Retinal pigment epithelial cell (primary cell): ENCODE measurements around the gene DCP2.

ENCODE experiments used
- DNase-seq: peaks from one replicate; pipeline ENCODE4 v3.0.0-alpha.2; 2010; ENCODE audit warnings: low read depth
- H3K4me3 ChIP-seq: 2 replicates; pipeline ENCODE4 v1.5.1; 2011; ENCODE audit warnings: mild to moderate bottlenecking, low read length, control low read depth, moderate library complexity
- CTCF ChIP-seq: conservative IDR thresholded peaks from 2 replicates; pipeline ENCODE4 v1.5.1; 2011; ENCODE audit warnings: low read depth, low read length, control low read depth, inconsistent platforms

The DCP2 gene

DNA sequence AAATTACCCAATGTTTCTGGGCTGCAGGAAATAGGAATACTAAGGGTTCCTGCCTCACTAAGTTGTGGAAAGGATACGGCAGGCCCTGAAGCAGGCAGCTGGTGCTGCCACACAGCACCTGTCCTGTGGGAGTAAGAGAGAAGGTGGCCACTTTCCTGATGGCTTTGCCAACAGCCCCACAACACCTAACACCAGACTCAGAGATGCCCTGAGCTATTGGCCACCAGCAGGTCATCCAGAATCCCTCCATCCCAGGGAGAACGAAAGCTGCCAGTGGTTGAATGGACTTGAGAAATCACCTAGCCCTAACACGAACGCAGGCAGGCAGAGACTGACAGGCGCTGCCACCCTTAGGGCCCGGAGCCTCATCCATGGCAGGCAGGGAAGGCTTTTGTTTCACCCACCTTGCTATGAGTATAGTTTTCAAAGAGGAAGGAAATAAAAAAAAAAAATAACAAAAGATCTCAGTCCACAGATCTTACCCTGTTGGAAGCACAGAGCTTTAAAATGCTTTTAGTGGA, 82.2 kb downstream of the DCP2 start:
- no peak overlapping the region for H3K4me3 ChIP-seq
- no peak for TF ChIP-seq CTCF
- no peak for DNase-seq

DNA sequence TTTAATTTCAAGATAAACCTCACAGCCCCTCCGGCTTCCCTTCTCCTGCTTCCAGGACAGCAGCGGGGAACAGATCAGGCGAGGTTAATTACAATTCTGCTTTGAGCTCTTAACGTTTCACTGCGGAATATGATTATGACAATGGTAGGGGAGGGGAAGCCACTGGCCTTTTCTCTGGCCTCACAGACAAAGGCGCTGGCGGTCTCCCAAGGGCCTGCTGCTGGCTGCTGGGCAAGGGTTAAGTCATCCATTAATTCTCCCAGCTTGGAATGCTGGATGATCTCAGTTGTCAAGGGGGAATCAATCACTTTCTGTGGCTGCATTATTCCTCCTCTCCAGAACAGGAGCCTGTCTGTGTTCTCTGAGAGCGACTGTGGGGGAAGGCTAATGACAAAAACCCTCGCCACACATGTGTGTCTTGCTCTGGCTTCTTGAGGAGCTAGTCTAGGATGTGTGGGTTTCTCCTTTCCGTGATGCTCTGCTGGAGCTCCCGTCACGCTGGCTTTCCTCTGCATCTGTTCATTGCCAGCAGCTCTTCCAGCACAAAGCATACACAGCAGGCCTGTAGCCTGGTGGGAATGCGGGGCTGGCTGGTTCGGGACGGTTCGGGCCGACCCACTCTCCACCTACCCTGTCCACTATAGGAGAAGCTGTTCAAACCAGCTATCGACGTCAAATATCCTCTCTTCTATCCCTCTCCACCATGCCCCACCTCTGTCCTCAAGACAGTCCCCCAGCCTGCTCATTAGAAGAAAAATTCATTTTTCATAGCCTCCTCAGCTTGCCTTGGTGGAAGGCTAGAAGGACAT, 82.8 kb downstream of the DCP2 start:
- no peak for DNase-seq
- no peak overlapping the region for H3K4me3 ChIP-seq
- no peak for TF ChIP-seq CTCF

DNA sequence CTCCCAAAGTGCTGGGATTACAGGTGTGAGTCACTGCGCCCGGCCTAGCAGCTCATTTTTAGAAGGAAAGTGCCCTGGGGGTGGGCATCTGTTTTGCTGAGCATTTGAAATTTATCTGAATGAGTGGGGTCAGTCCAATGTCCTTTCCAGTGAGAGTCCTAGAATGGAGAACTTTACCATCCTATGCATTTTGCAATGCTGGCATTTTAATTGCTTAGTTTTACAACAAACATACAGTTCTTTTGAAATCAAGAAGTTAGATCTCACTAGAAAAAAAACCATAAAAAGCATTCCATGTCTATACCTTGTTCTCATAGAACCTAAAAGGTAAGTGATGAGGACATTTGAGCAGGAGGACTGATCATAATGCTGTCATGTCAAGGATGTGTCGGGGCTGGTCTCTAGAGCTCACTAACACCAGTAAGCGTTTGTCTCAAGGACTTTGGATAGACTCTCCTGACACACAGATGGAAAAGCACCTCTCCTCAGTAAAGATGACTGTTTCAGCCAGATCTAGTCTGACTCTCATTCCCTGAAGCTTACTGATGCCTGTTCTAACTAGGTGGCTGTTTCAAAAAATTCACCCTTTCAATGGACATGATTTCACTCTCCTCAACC, 83.9 kb downstream of the DCP2 start:
- TF ChIP-seq CTCF, result no peak
- no peak for DNase-seq
- H3K4me3 ChIP-seq, result no peak overlapping the region

- TF ChIP-seq CTCF, result no peak
- H3K4me3 ChIP-seq, result no peak overlapping the region
- no peak for DNase-seq
Measured at GRCh38 chr5:113061846-113062780, 85.5 kb downstream of the DCP2 start.

GRCh38 chr5:113062869-113063508, 86.4 kb downstream of the DCP2 start:
- no peak overlapping the region for H3K4me3 ChIP-seq
- TF ChIP-seq CTCF, result no peak
- DNase-seq, result no peak

- no peak for DNase-seq
- H3K4me3 ChIP-seq, result no peak overlapping the region
- TF ChIP-seq CTCF, result no peak
Measured at GRCh38 chr5:113063927-113064326, 87.3 kb downstream of the DCP2 start.
